CD4-positive, alpha-beta T cell treated with Interferon alpha-2 for 1 hour (primary cell): ENCODE data around the gene MCOLN1.

Experiments
- DNase-seq, 2 donors: peaks; one replicate each; pipeline ENCODE4 v3.0.0-alpha.2; 2020 to 2022

The MCOLN1 gene

GRCh38 chr19:7582446-7582845 lies 60.0 kb downstream of the MCOLN1 start:
- no peak for DNase-seq
